ENCODE data around the gene SLC25A15.
"Not testable (repeated sequence)": the region's sequence is repeated elsewhere in the genome, so short reads cannot be mapped to it uniquely, and the experiment has no call there.

SLC25A15 gene

GRCh38 chr13:40813667-40814454 is 24.4 kb downstream of the SLC25A15 start:
- DNase-seq (ENCODE audit: low spot score) = no peak

GRCh38 chr13:40814803-40815202 is 25.4 kb downstream of the SLC25A15 start:
- no peak for DNase-seq (ENCODE audit: low spot score)

GRCh38 chr13:40818926-40819325 is 29.5 kb downstream of the SLC25A15 start:
- no peak for DNase-seq (ENCODE audit: low spot score)

- DNase-seq (ENCODE audit: low spot score) = no peak
Measured at GRCh38 chr13:40819797-40820315, 30.4 kb downstream of the SLC25A15 start.

GRCh38 chr13:40839725-40840124 is 50.3 kb downstream of the SLC25A15 start:
- DNase-seq (ENCODE audit: low spot score) = not testable (repeated sequence)

GRCh38 chr13:40840955-40841354 is 51.5 kb downstream of the SLC25A15 start:
- not testable (repeated sequence) for DNase-seq (ENCODE audit: low spot score)

Measured in LoVo (cell line).